ENCODE results near the gene DAGLA.

- TF ChIP-seq, protein P1, sequence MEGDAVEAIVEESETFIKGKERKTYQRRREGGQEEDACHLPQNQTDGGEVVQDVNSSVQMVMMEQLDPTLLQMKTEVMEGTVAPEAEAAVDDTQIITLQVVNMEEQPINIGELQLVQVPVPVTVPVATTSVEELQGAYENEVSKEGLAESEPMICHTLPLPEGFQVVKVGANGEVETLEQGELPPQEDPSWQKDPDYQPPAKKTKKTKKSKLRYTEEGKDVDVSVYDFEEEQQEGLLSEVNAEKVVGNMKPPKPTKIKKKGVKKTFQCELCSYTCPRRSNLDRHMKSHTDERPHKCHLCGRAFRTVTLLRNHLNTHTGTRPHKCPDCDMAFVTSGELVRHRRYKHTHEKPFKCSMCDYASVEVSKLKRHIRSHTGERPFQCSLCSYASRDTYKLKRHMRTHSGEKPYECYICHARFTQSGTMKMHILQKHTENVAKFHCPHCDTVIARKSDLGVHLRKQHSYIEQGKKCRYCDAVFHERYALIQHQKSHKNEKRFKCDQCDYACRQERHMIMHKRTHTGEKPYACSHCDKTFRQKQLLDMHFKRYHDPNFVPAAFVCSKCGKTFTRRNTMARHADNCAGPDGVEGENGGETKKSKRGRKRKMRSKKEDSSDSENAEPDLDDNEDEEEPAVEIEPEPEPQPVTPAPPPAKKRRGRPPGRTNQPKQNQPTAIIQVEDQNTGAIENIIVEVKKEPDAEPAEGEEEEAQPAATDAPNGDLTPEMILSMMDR (IDR thresholded peaks at IDR 0.05) = no peak
- no peak for TF ChIP-seq POLR2AphosphoS5 (IDR thresholded peaks at IDR 0.05)
Observed at GRCh38 chr11:61636676-61637075, 43.5 kb upstream of the DAGLA start.
